ENCODE results near the gene EDEM3.

DNA sequence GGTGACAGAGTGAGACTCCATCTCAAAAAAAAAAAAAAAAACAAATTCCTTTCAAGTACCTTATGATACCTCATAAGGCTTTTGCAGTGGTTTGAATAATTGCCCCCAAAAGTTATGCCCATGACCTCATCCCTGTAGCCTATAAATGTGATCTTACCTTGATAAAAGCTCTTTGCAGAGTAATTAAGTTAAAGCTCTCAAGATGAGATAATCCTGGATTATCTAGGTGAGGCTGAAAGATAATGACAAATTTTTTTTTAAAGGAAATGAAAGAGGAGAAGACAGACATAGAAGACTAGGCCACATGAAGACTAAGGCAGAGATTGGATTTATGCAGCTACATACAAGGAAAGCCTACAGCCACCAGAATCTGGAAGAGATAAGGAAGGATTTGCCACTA lies 20.7 kb upstream of the EDEM3 start:
- no peak for TF ChIP-seq EZH2 (IDR thresholded peaks at IDR 0.05; ENCODE audit: borderline replicate concordance, insufficient read depth, low read length, poor library complexity, severe bottlenecking)
- TF ChIP-seq, protein P1, sequence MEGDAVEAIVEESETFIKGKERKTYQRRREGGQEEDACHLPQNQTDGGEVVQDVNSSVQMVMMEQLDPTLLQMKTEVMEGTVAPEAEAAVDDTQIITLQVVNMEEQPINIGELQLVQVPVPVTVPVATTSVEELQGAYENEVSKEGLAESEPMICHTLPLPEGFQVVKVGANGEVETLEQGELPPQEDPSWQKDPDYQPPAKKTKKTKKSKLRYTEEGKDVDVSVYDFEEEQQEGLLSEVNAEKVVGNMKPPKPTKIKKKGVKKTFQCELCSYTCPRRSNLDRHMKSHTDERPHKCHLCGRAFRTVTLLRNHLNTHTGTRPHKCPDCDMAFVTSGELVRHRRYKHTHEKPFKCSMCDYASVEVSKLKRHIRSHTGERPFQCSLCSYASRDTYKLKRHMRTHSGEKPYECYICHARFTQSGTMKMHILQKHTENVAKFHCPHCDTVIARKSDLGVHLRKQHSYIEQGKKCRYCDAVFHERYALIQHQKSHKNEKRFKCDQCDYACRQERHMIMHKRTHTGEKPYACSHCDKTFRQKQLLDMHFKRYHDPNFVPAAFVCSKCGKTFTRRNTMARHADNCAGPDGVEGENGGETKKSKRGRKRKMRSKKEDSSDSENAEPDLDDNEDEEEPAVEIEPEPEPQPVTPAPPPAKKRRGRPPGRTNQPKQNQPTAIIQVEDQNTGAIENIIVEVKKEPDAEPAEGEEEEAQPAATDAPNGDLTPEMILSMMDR (IDR thresholded peaks at IDR 0.05; ENCODE audit: poor library complexity, severe bottlenecking) = no peak
- no peak for TF ChIP-seq TAF1 (IDR thresholded peaks at IDR 0.05; ENCODE audit: low read depth)
- no peak for TF ChIP-seq EP300 (conservative IDR thresholded peaks at IDR 0.05; ENCODE audit: poor library complexity, severe bottlenecking)
- TF ChIP-seq SMC3 (conservative IDR thresholded peaks at IDR 0.05; ENCODE audit: poor library complexity) = no peak
